Glomerular endothelial cell (primary cell): ENCODE results near the gene VWA8. TPM values are rescaled to one million over a fixed set of nuclear protein-coding genes. Genes with fewer than 3 reads are reported as not detected.
A peak's percentile ranks its signal among the peaks of the same experiment; 100 is the strongest.
"Not testable (repeated sequence)": the region's sequence is repeated elsewhere in the genome, so short reads cannot be mapped to it uniquely, and the experiment has no call there.

Source experiments
- DNase-seq: peaks from one replicate; pipeline ENCODE4 v3.0.0-alpha.2; 2011; ENCODE audit warnings: low read depth, low spot score; ENCODE audit errors: extremely low read depth
- total RNA-seq: library from RNA; depleted of rRNA; stranded (reverse); fragments of >200 nt; gene quantifications from 2 replicates; pipeline ENCODE4 v1.2.3, GENCODE V29; 2015

Gene VWA8
- total RNA-seq, 1 donor from 2014 or later = 11.4 TPM

- no peak for DNase-seq
These were observed 149.3 kb downstream of the VWA8 start for GRCh38 chr13:41811588-41812021.

- DNase-seq = no peak
These were observed 150.9 kb downstream of the VWA8 start for GRCh38 chr13:41809962-41810361.

- DNase-seq = not testable (repeated sequence)
These were observed 157.5 kb downstream of the VWA8 start for GRCh38 chr13:41803445-41803735.

GRCh38 chr13:41802684-41803444 lies 158.0 kb downstream of the VWA8 start:
- no peak for DNase-seq

GRCh38 chr13:41802043-41802683 lies 158.7 kb downstream of the VWA8 start:
- no peak for DNase-seq

GRCh38 chr13:41791056-41791455 lies 169.9 kb downstream of the VWA8 start:
- no peak for DNase-seq

GRCh38 chr13:41788552-41788951 lies 172.4 kb downstream of the VWA8 start:
- peak; percentile 93 for DNase-seq

GRCh38 chr13:41785402-41786172 lies 175.3 kb downstream of the VWA8 start:
- DNase-seq = no peak

- no peak for DNase-seq
These were observed 178.8 kb downstream of the VWA8 start for GRCh38 chr13:41782086-41782485.

GRCh38 chr13:41780715-41781706 lies 179.9 kb downstream of the VWA8 start:
- DNase-seq = no peak

- no peak for DNase-seq
These were observed 185.7 kb downstream of the VWA8 start for GRCh38 chr13:41775251-41775650.

- DNase-seq = no peak
These were observed 186.2 kb downstream of the VWA8 start for GRCh38 chr13:41774605-41775218.

GRCh38 chr13:41767801-41768200 lies 193.1 kb downstream of the VWA8 start:
- peak; percentile 42 for DNase-seq

GRCh38 chr13:41766439-41766838 lies 194.5 kb downstream of the VWA8 start:
- DNase-seq = no peak

GRCh38 chr13:41765813-41766212 lies 195.1 kb downstream of the VWA8 start:
- DNase-seq = no peak

- DNase-seq = no peak
These were observed 195.9 kb downstream of the VWA8 start for GRCh38 chr13:41765020-41765419.

- DNase-seq = no peak
These were observed 196.4 kb downstream of the VWA8 start for GRCh38 chr13:41764558-41764957.

- no peak for DNase-seq
These were observed 197.1 kb downstream of the VWA8 start for GRCh38 chr13:41763782-41764181.

- DNase-seq = no peak
These were observed 198.1 kb downstream of the VWA8 start for GRCh38 chr13:41762796-41763195.
